GM12878 (cell line): ENCODE data around the gene SAP30L. TPM values are rescaled to one million over a fixed set of nuclear protein-coding genes. Genes with fewer than 3 reads are reported as not detected.

ENCODE experiments used
- ATAC-seq: fragments of 200-7000 bp; cut with Tn5 transposase; 3 replicates; pipeline ENCODE4 v1.9.1; 2020; ENCODE audit warnings: mild to moderate bottlenecking, moderate library complexity
- BruUV-seq: library from RNA; stranded (reverse); fragments of 400-500 nt; replicated peaks from 2 replicates; lab custom pipeline; 2021; lab: Mats Ljungman, UMichigan
- CTCF ChIA-PET: fragments of 300-600 bp; sonication (Branson Sonifier 250); formaldehyde crosslinking; extraction: SDS; loops from one replicate; lab custom pipeline; 2021; ENCODE audit warnings: inconsistent platforms; lab: Yijun Ruan, JAX
- POLR2A ChIA-PET: fragments of 350-600 bp; formaldehyde crosslinking; extraction: SDS; loops from one replicate; lab custom pipeline; 2021; ENCODE audit warnings: inconsistent platforms; lab: Charles Lee
- RAD21 ChIA-PET: fragments of 300-600 bp; sonication (Branson Sonifier 250); formaldehyde crosslinking; loops from one replicate; lab custom pipeline; 2023; ENCODE audit warnings: antibody characterized with exemption; ENCODE audit not compliant: unreplicated experiment; lab: Charles Lee
- SMC1A ChIA-PET: fragments of 300-600 bp; sonication (Branson Sonifier 250); formaldehyde crosslinking; loops from one replicate; lab custom pipeline; 2023; ENCODE audit not compliant: unreplicated experiment, uncharacterized antibody; lab: Charles Lee
- DNase-seq: peaks from one replicate; pipeline ENCODE4 v3.0.0-alpha.2; 2011; ENCODE audit warnings: low read depth, low spot score
- FAIRE-seq: peaks from 3 replicates; lab custom pipeline; 2011; peaks lifted over from hg19 to GRCh38; lab: Jason Lieb, UNC
- H2AFZ ChIP-seq: 2 replicates; pipeline ENCODE4 v1.6.0; 2011; ENCODE audit warnings: low read depth, low read length, control low read depth; ENCODE audit not compliant: control insufficient read depth
- H3K27ac ChIP-seq: 2 replicates; pipeline ENCODE4 v1.5.1; 2011; ENCODE audit warnings: control low read depth; ENCODE audit not compliant: control insufficient read depth, insufficient read depth
- H3K27me3 ChIP-seq, 2 experiments: replicated peaks in 1 of 2; 2 replicates each; pipeline versions ENCODE4 v1.6.0 to v1.6.1; 2011; ENCODE audit warnings: low read length in 1 of 2; ENCODE audit not compliant: control insufficient read depth in 2 of 2, insufficient read depth in 2 of 2
- H3K36me3 ChIP-seq, 2 experiments: 2 replicates each; pipeline ENCODE4 v1.5.1; 2011; ENCODE audit warnings: low read length in 1 of 2; ENCODE audit not compliant: control insufficient read depth in 2 of 2, insufficient read depth in 2 of 2
- H3K4me1 ChIP-seq: 2 replicates; pipeline ENCODE4 v1.6.1; 2011; ENCODE audit warnings: mild to moderate bottlenecking, low read length, moderate library complexity, mixed read lengths; ENCODE audit not compliant: control insufficient read depth, insufficient read depth
- H3K4me2 ChIP-seq: 2 replicates; pipeline ENCODE4 v1.6.0; 2011; ENCODE audit warnings: control low read depth; ENCODE audit not compliant: control insufficient read depth, insufficient read depth
- H3K4me3 ChIP-seq: fragments of 200-600 bp; sonication (generic); 2 replicates; pipeline ENCODE4 v1.5.1; 2016
- H3K79me2 ChIP-seq: 2 replicates; pipeline ENCODE4 v1.6.0; 2011; ENCODE audit warnings: low read length; ENCODE audit not compliant: control insufficient read depth, insufficient read depth
- H3K9ac ChIP-seq: 2 replicates; pipeline ENCODE4 v1.8.0; 2011; ENCODE audit warnings: low read length, control low read depth, mixed read lengths; ENCODE audit not compliant: control insufficient read depth, insufficient read depth
- H3K9me3 ChIP-seq: replicated peaks from 3 replicates; pipeline ENCODE4 v1.5.1; 2011; ENCODE audit warnings: mild to moderate bottlenecking, low read length; ENCODE audit not compliant: control insufficient read depth, insufficient read depth
- H4K20me1 ChIP-seq: 2 replicates; pipeline ENCODE4 v1.6.0; 2011; ENCODE audit not compliant: control insufficient read depth, insufficient read depth
- SIX5 ChIP-seq: IDR thresholded peaks from 2 replicates; pipeline ENCODE4 v1.6.1; 2011; ENCODE audit warnings: mild to moderate bottlenecking, low read depth, low read length, moderate library complexity; ENCODE audit not compliant: severe bottlenecking
- WGBS: methylation state at CpG from one replicate; pipeline ENCODE4 v1.1.6; 2016; ENCODE audit warnings: low lambda C conversion rate; ENCODE audit not compliant: insufficient replicate concordance, insufficient coverage; ENCODE audit errors: missing lambda C conversion rate; 5-methylcytosine and 5-hydroxymethylcytosine counted together
- in situ Hi-C: fragments of 300-500 bp; cut with MboI; formaldehyde crosslinking; loops from 9 replicates; pipeline ENCODE4 v1.14.3; 2018; ENCODE audit warnings: mixed read lengths
- intact Hi-C: fragments of 100-400 bp; cut with micrococcal nuclease; formaldehyde crosslinking; loops from one replicate; pipeline ENCODE4 v1.14.2; 2022; ENCODE audit not compliant: unreplicated experiment
- polyA plus RNA-seq, 11 experiments: library from polyadenylated mRNA; depleted of rRNA in 4 of 11; unstranded in 6 of 11; stranded (reverse) in 5 of 11; fragments of >200 nt; fragmentation: Nextera tagmentation in 4 of 11; fragmentation: Illumina TruSeq in 1 of 11; extraction: Ambion mirVana in 4 of 11; extraction: Trizol in 1 of 11; gene quantifications; 1 replicate in 1 of 11; 2 replicates in 10 of 11; pipeline versions ENCODE4 v1.2.1 to v1.2.3, GENCODE V29; 2011 to 2016; ENCODE audit warnings: inconsistent platforms in 2 of 11, missing spikeins in 2 of 11, low read depth in 1 of 11
- total RNA-seq, 4 experiments: library from RNA; depleted of rRNA in 3 of 4; stranded (reverse); fragments of >200 nt in 3 of 4; fragmentation: Illumina TruSeq in 1 of 4; extraction: Trizol in 1 of 4; gene quantifications; 2 replicates each; pipeline versions ENCODE4 v1.2.1 to v1.2.3, GENCODE V29; 2013 to 2021
- TF ChIP-seq, protein P1 (sequence below): fragments of 450-650 bp; IDR thresholded peaks from 2 replicates; pipeline ENCODE4 v1.6.1; 2016; ENCODE audit warnings: mild to moderate bottlenecking

The SAP30L gene
- total and polyA plus RNA-seq, 10 of the 15 experiments (the other 5 are each of a cell fraction or from before 2014, with no cell fraction given) = 2.4 to 36.8 (median 15.7) TPM

DNA sequence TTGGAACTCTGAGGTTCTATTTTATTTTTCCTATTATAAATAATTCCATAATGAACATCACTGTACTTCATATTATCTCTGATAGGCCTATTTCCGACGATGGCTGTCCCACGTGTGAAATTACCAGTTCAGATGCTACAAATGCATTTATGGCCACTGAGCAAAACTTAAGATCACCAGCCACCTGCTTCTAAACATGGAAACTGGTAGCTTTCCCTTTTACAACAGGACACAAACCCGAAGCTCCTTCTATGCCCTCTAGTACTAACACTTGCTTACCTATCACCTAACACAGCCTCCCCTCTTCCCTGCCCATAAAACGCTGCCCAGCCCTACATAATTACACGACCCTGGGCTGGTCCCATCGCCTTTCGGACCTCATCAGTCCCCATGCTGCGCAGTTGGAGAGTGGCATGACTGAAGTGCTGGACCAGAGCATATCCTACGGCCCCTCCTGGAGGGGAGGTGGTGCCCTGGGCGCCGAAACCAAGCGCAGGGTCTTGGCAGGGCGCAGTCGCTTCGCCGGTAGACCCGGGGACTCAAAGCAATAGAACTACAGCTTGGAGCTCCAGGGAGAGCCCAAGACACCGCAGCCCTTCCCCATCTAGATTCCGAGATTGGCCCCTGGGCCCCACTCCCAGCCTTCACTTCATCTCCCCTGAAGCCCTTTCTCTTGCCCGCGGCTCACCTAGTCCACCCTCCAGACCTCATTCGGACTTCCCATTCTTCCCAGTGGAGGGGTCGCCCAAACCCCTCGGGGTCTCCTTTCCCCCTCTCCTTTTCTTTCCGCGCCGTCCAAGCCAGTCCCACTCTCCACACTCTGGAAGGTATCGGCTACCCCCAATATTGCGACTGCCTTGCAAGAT, 1.0 kb upstream of the SAP30L start:
- Histone ChIP-seq H3K9ac (peak overlapping the region; percentile 91), H3K4me1 (peaks cover 5% of the 10 kb centered on the region), H3K36me3 (peaks cover 0 to 9% of the 10 kb centered on the region in 2 experiments; a peak in 2 of 4 replicates), H4K20me1 (no peaks in the 10 kb centered on the region), H3K4me3 (peak overlapping the region; percentile 87), H3K79me2 (peaks cover 54% of the 10 kb centered on the region), H3K9me3 (no peaks in the 10 kb centered on the region), H3K27ac (peak overlapping the region; percentile 84), H3K4me2 (peak overlapping the region; percentile 82), H2AFZ (peak overlapping the region; percentile 54), H3K27me3 (no peaks in the 10 kb centered on the region)
- 4% methylated on average over 30 of the region's 30 CpGs for WGBS
- peak; percentile 35 for FAIRE-seq
- ATAC-seq = peak; percentile 48
- POLR2A ChIA-PET = no interaction called here
- TSS peak; percentile 46 for BruUV-seq
- in situ Hi-C loops = no loop called here
- TF ChIP-seq, protein P1, sequence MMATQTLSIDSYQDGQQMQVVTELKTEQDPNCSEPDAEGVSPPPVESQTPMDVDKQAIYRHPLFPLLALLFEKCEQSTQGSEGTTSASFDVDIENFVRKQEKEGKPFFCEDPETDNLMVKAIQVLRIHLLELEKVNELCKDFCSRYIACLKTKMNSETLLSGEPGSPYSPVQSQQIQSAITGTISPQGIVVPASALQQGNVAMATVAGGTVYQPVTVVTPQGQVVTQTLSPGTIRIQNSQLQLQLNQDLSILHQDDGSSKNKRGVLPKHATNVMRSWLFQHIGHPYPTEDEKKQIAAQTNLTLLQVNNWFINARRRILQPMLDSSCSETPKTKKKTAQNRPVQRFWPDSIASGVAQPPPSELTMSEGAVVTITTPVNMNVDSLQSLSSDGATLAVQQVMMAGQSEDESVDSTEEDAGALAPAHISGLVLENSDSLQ = 0 out of 2 replicates have a peak, but pooled peaks have one; percentile 7
- no peak for TF ChIP-seq SIX5
- intact Hi-C loops = loop anchor here (5.0 to 10.0 kb wide), 2 partner anchors 413 to 490 kb away; partner anchors contain the start of genes CNOT8 and GEMIN5
- CTCF ChIA-PET = interaction anchor here (0.6 to 0.9 kb wide), 3 partner anchors 21 to 367 kb away, joined by 3 to 4 read pairs (median 3); no protein-coding TSS in a partner anchor
- DNase-seq = no peak
- RAD21 ChIA-PET = interaction anchor here (0.9 kb wide), 1 partner anchor 254 kb away, joined by 3 read pairs; the partner anchor contains the start of gene GALNT10
- SMC1A ChIA-PET = interaction anchor here (0.7 to 1.3 kb wide), 2 partner anchors 11 to 478 kb away, joined by 3 read pairs; no protein-coding TSS in a partner anchor
